IMR-90 (cell line): ENCODE results near the gene KDELR1. TPM values are rescaled to one million over a fixed set of nuclear protein-coding genes. Genes with fewer than 3 reads are reported as not detected.

Experiments
- ATAC-seq: fragments of 200-7000 bp; cut with Tn5 transposase; 2 replicates; pipeline ENCODE4 v1.9.1; 2020; ENCODE audit warnings: low read depth, mild to moderate bottlenecking, moderate library complexity
- BruUV-seq: library from RNA; stranded (reverse); fragments of 400-500 nt; replicated peaks from 2 replicates; lab custom pipeline; 2021; lab: Mats Ljungman, UMichigan
- CTCF ChIA-PET: fragments of 300-600 bp; formaldehyde crosslinking; extraction: SDS; loops from one replicate; lab custom pipeline; 2021; ENCODE audit warnings: antibody characterized with exemption; lab: Yijun Ruan, JAX
- POLR2A ChIA-PET: fragments of 300-600 bp; sonication (Branson Sonifier 250); formaldehyde crosslinking; loops from one replicate; lab custom pipeline; 2022; ENCODE audit warnings: antibody characterized with exemption; ENCODE audit not compliant: unreplicated experiment; lab: Charles Lee
- DNase-seq: peaks from one replicate; pipeline ENCODE4 v3.0.0; 2013
- H2AFZ ChIP-seq: replicated peaks from 2 replicates; pipeline ENCODE3; 2013; ENCODE audit warnings: low read length, mild to moderate bottlenecking; ENCODE audit not compliant: poor library complexity
- H2AK5ac ChIP-seq: 2 replicates; pipeline ENCODE4 v1.6.1; 2013; ENCODE audit warnings: low read depth, low read length, inconsistent platforms
- H2AK9ac ChIP-seq: replicated peaks from 2 replicates; pipeline ENCODE3; 2013; ENCODE audit warnings: mild to moderate bottlenecking, low read depth, low read length, moderate library complexity; ENCODE audit not compliant: poor library complexity
- H2BK120ac ChIP-seq: 2 replicates; pipeline ENCODE4 v1.6.1; 2013; ENCODE audit warnings: low read depth, low read length, inconsistent platforms
- H2BK15ac ChIP-seq: 3 replicates; pipeline ENCODE4 v1.6.1; 2013; ENCODE audit warnings: low read depth, low read length, inconsistent platforms
- H2BK20ac ChIP-seq: 2 replicates; pipeline ENCODE4 v1.6.1; 2013; ENCODE audit warnings: low read depth, mild to moderate bottlenecking, inconsistent platforms, low read length, moderate library complexity
- H2BK5ac ChIP-seq: 2 replicates; pipeline ENCODE4 v1.6.1; 2013; ENCODE audit warnings: mild to moderate bottlenecking, low read depth, low read length, inconsistent platforms; ENCODE audit not compliant: poor library complexity, severe bottlenecking
- H3K14ac ChIP-seq: replicated peaks from 2 replicates; pipeline ENCODE4 v1.6.1; 2013; ENCODE audit warnings: low read depth, low read length, inconsistent platforms
- H3K18ac ChIP-seq: 2 replicates; pipeline ENCODE4 v1.6.1; 2013; ENCODE audit warnings: low read depth, low read length, control low read depth
- H3K23ac ChIP-seq: 2 replicates; pipeline ENCODE4 v1.6.1; 2013; ENCODE audit warnings: low read depth, low read length, inconsistent platforms
- H3K27ac ChIP-seq: 2 replicates; pipeline ENCODE4 v1.5.1; 2013; ENCODE audit warnings: mild to moderate bottlenecking, control low read depth, low read length; ENCODE audit not compliant: insufficient read depth
- H3K27me3 ChIP-seq: 2 replicates; pipeline ENCODE4 v1.6.1; 2013; ENCODE audit warnings: low read length; ENCODE audit not compliant: control insufficient read depth, insufficient read depth
- H3K36me3 ChIP-seq: 2 replicates; pipeline ENCODE4 v1.6.1; 2013; ENCODE audit warnings: low read length, mixed read lengths; ENCODE audit not compliant: control insufficient read depth, insufficient read depth
- H3K4ac ChIP-seq: 2 replicates; pipeline ENCODE4 v1.6.1; 2013; ENCODE audit warnings: low read depth, low read length, inconsistent platforms
- H3K4me1 ChIP-seq: 2 replicates; pipeline ENCODE4 v1.6.1; 2013; ENCODE audit warnings: low read length, mixed read lengths; ENCODE audit not compliant: control insufficient read depth, insufficient read depth
- H3K4me2 ChIP-seq: 2 replicates; pipeline ENCODE4 v1.6.1; 2013; ENCODE audit warnings: low read depth, mild to moderate bottlenecking, control low read depth, low read length, moderate library complexity
- H3K4me3 ChIP-seq: 2 replicates; pipeline ENCODE4 v1.5.1; 2013; ENCODE audit warnings: low read depth, mild to moderate bottlenecking, control low read depth, low read length, moderate library complexity; ENCODE audit not compliant: insufficient read depth
- H3K56ac ChIP-seq: 2 replicates; pipeline ENCODE4 v1.6.1; 2013; ENCODE audit warnings: low read length, inconsistent platforms; ENCODE audit not compliant: insufficient read depth; ENCODE audit errors: extremely low read depth
- H3K79me1 ChIP-seq, 2 experiments: 2 replicates each; pipeline ENCODE4 v1.6.1; 2013; ENCODE audit warnings: low read length in 2 of 2, inconsistent platforms in 1 of 2, low read depth in 1 of 2
- H3K9ac ChIP-seq: 2 replicates; pipeline ENCODE4 v1.6.1; 2013; ENCODE audit warnings: low read depth, low read length, control low read depth
- H3K9me1 ChIP-seq: 2 replicates; pipeline ENCODE4 v1.6.1; 2013; ENCODE audit warnings: low read length, inconsistent platforms; ENCODE audit not compliant: insufficient read depth
- H3K9me3 ChIP-seq: 2 replicates; pipeline ENCODE4 v1.6.1; 2013; ENCODE audit warnings: low read length; ENCODE audit not compliant: control insufficient read depth, insufficient read depth
- H4K20me1 ChIP-seq: 2 replicates; pipeline ENCODE4 v1.6.1; 2013; ENCODE audit warnings: low read length, inconsistent platforms; ENCODE audit not compliant: insufficient read depth
- H4K5ac ChIP-seq: 2 replicates; pipeline ENCODE4 v1.6.1; 2013; ENCODE audit warnings: mild to moderate bottlenecking, low read depth, low read length, control low read depth
- H4K8ac ChIP-seq, 2 experiments: 2 replicates each; pipeline ENCODE4 v1.6.1; 2013; ENCODE audit warnings: low read depth in 2 of 2, low read length in 2 of 2, control low read depth in 1 of 2, inconsistent platforms in 1 of 2
- H4K91ac ChIP-seq: 2 replicates; pipeline ENCODE4 v1.6.1; 2013; ENCODE audit warnings: low read depth, low read length, inconsistent platforms; ENCODE audit not compliant: insufficient read depth
- CEBPB ChIP-seq: IDR thresholded peaks from 2 replicates; pipeline ENCODE4 v1.6.1; 2012; ENCODE audit warnings: low read depth, low read length, improper control_type of control experiment
- CHD1 ChIP-seq: IDR thresholded peaks from 2 replicates; pipeline ENCODE4 v1.6.1; 2012; ENCODE audit warnings: low read depth, low read length, improper control_type of control experiment
- CTCF ChIP-seq: conservative IDR thresholded peaks from 2 replicates; pipeline ENCODE4 v1.5.1; 2012; ENCODE audit warnings: mild to moderate bottlenecking, low read depth, low read length, improper control_type of control experiment
- MAFK ChIP-seq: IDR thresholded peaks from 2 replicates; pipeline ENCODE4 v1.6.1; 2012; ENCODE audit warnings: low read depth, low read length, improper control_type of control experiment
- MAZ ChIP-seq: IDR thresholded peaks from 2 replicates; pipeline ENCODE4 v1.6.1; 2012; ENCODE audit warnings: low read depth, mild to moderate bottlenecking, low read length, improper control_type of control experiment, moderate library complexity, borderline replicate concordance
- MXI1 ChIP-seq: IDR thresholded peaks from 2 replicates; pipeline ENCODE4 v1.6.1; 2012; ENCODE audit warnings: low read depth, mild to moderate bottlenecking, low read length, moderate library complexity, borderline replicate concordance
- POLR2A ChIP-seq: IDR thresholded peaks from 2 replicates; pipeline ENCODE4 v1.6.1; 2012; ENCODE audit warnings: mild to moderate bottlenecking, low read depth, low read length
- RAD21 ChIP-seq: IDR thresholded peaks from 2 replicates; pipeline ENCODE4 v1.6.1; 2012; ENCODE audit warnings: low read length, improper control_type of control experiment
- RCOR1 ChIP-seq: IDR thresholded peaks from 2 replicates; pipeline ENCODE4 v1.6.1; 2012; ENCODE audit warnings: mild to moderate bottlenecking, low read length, improper control_type of control experiment; ENCODE audit not compliant: insufficient replicate concordance
- USF2 ChIP-seq: fragments of 150-350 bp; IDR thresholded peaks from 2 replicates; pipeline ENCODE4 v1.6.1; 2017; ENCODE audit warnings: mild to moderate bottlenecking, antibody characterized with exemption, low read length, low read depth
- WGBS, 2 experiments: methylation state at CpG; one replicate each; pipeline versions ENCODE4 v1.1.5 to v1.1.7; 2013; ENCODE audit warnings: missing lambda C conversion rate in 2 of 2; ENCODE audit not compliant: insufficient read length in 1 of 2; ENCODE audit errors: extremely low coverage in 2 of 2; 5-methylcytosine and 5-hydroxymethylcytosine counted together
- dilution Hi-C: fragments of 300-500 bp; cut with HindIII; formaldehyde crosslinking; loops from one replicate; pipeline ENCODE4 v1.14.3; 2018; ENCODE audit warnings: low sequenced_read_pairs; ENCODE audit not compliant: unreplicated experiment
- in situ Hi-C: fragments of 300-500 bp; cut with MboI; formaldehyde crosslinking; loops from 3 replicates; pipeline ENCODE4 v1.14.3; 2019; ENCODE audit warnings: low sequenced_read_pairs, inconsistent platforms, mixed read lengths
- intact Hi-C: fragments of 100-400 bp; cut with micrococcal nuclease; formaldehyde crosslinking; loops from 2 replicates; pipeline ENCODE4 v1.10.0; 2022
- polyA plus RNA-seq, 3 experiments: library from polyadenylated mRNA; depleted of rRNA; stranded (reverse); fragments of >200 nt; gene quantifications; 2 replicates each; pipeline ENCODE4 v1.2.3, GENCODE V29; 2012; ENCODE audit warnings: low replicate concordance in 1 of 3
- total RNA-seq: library from RNA; depleted of rRNA; stranded (reverse); fragments of >200 nt; gene quantifications from 2 replicates; pipeline ENCODE4 v1.2.3, GENCODE V29; 2012

Gene KDELR1
- total and polyA plus RNA-seq, 2 of the 4 experiments (the other 2 are of a cell fraction) = 58.8 to 180 TPM

GRCh38 chr19:48390188-48391099 lies 907 bp downstream of the KDELR1 start (continued):
- TF ChIP-seq CTCF = peak; percentile 67

- Histone ChIP-seq H2BK5ac (no peak overlapping the region), H3K79me1 (peaks cover 20 to 62% of the 10 kb centered on the region in 2 experiments), H4K91ac (no peak overlapping the region), H4K20me1 (peaks cover 13% of the 10 kb centered on the region; the same call in 1 of the 2 replicates), H2AFZ (no peak overlapping the region), H4K8ac (no peak overlapping the region), H2BK15ac (no peak overlapping the region), H3K36me3 (peaks cover 50% of the 10 kb centered on the region), H2BK120ac (no peak overlapping the region), H3K27ac (no peak overlapping the region), H3K14ac (no peak overlapping the region), H3K23ac (no peak overlapping the region), H2AK9ac (no peak overlapping the region), H3K9ac (no peak overlapping the region), H2BK20ac (no peak overlapping the region), H3K27me3 (no peaks in the 10 kb centered on the region), H4K5ac (no peak overlapping the region), H3K18ac (no peak overlapping the region), H2AK5ac (no peak overlapping the region), H3K4me3 (no peak overlapping the region), H3K9me1 (peaks cover 4% of the 10 kb centered on the region; the same call in 1 of the 2 replicates), H3K4me2 (no peak overlapping the region), H3K4me1 (peaks cover 4% of the 10 kb centered on the region; the same call in 1 of the 2 replicates), H3K9me3 (no peaks in the 10 kb centered on the region), H3K56ac (no peak overlapping the region), H3K4ac (no peak overlapping the region)
- in situ Hi-C loops = no loop called here
- dilution Hi-C loops = no loop called here
- no TSS peak for BruUV-seq
- DNase-seq = no peak
- ATAC-seq = no peak
- CTCF ChIA-PET = interaction anchor here (0.7 kb wide), 1 partner anchor 54 kb away, joined by 3 read pairs; no protein-coding TSS in a partner anchor
- POLR2A ChIA-PET = no interaction called here
- no CpG with 5 or more reads among the region's 3 CpGs for WGBS, 2 experiments
- intact Hi-C loops = no loop called here
- no peak for TF ChIP-seq MAFK
- TF ChIP-seq CEBPB = no peak
- no peak for TF ChIP-seq CHD1
- TF ChIP-seq MXI1 = no peak
- TF ChIP-seq POLR2A = no peak
- no peak for TF ChIP-seq CTCF
- no peak for TF ChIP-seq RCOR1
- TF ChIP-seq MAZ = no peak
- no peak for TF ChIP-seq USF2
- TF ChIP-seq RAD21 = no peak
Observed at GRCh38 chr19:48386981-48387380, 4.4 kb downstream of the KDELR1 start.
